ENCODE data around the gene CFAP61. TPM values are rescaled to one million over a fixed set of nuclear protein-coding genes. Genes with fewer than 3 reads are reported as not detected.

The CFAP61 gene
- total and polyA plus RNA-seq, 2 experiments from 2014 or later: 0.21 TPM; not detected in 1

- no peak overlapping the region for H2AFZ ChIP-seq
- Mint-ChIP-seq H3K4me3 (no peak overlapping the region), H3K4me1 (no peaks in the 10 kb centered on the region), H3K9me3 (peaks cover 10% of the 10 kb centered on the region; the same call in 1 of the 3 replicates), H3K27me3 (ENCODE audit: insufficient read depth, low read depth, poor library complexity) (no peaks in the 10 kb centered on the region), H3K27ac (no peak overlapping the region), H3K36me3 (ENCODE audit: low read depth) (no peaks in the 10 kb centered on the region; the same call in 2 of the 3 replicates)
- H3K4me1 ChIP-seq (ENCODE audit: insufficient read depth): no peaks in the 10 kb centered on the region
- H3K27me3 ChIP-seq (ENCODE audit: insufficient read depth): no peaks in the 10 kb centered on the region
- no peak overlapping the region for H3K4me3 ChIP-seq
- H3K27ac ChIP-seq (ENCODE audit: low read depth): no peak overlapping the region
- H3K4me2 ChIP-seq: no peak overlapping the region
- H4K20me1 ChIP-seq (replicated peaks; ENCODE audit: insufficient read depth): no peaks in the 10 kb centered on the region
- no peaks in the 10 kb centered on the region for H3K9me2 ChIP-seq (ENCODE audit: insufficient read depth)
- TF ChIP-seq CTCF (conservative IDR thresholded peaks at IDR 0.05; ENCODE audit: low read depth in 2 of 2) (no peak), STAT1 (IDR thresholded peaks at IDR 0.05; ENCODE audit: unreplicated experiment) (no peak), EZH2phosphoT487 (IDR thresholded peaks at IDR 0.05; ENCODE audit: unreplicated experiment) (no peak), ETS1 (IDR thresholded peaks at IDR 0.05) (no peak), EZH2 (IDR thresholded peaks at IDR 0.05; ENCODE audit: low read depth, unreplicated experiment) (no peak), ZNF114 (CRISPR knock-in tag; IDR thresholded peaks at IDR 0.05) (no peak), ZNF331 (CRISPR knock-in tag; IDR thresholded peaks at IDR 0.05; ENCODE audit: low read depth) (no peak), ZNF462 (CRISPR knock-in tag; IDR thresholded peaks at IDR 0.05) (no peak), NANOG (IDR thresholded peaks at IDR 0.05; ENCODE audit: borderline replicate concordance) (no peak), JUNB (IDR thresholded peaks at IDR 0.05; ENCODE audit: unreplicated experiment) (no peak), POLR2AphosphoS5 (IDR thresholded peaks at IDR 0.05; ENCODE audit: low read depth) (no peak), REST (IDR thresholded peaks at IDR 0.05; ENCODE audit: unreplicated experiment) (no peak), CREB1 (CRISPR knock-in tag; IDR thresholded peaks at IDR 0.05; ENCODE audit: low read depth) (no peak)
- H3F3A ChIP-seq (replicated peaks; ENCODE audit: low read depth): no peaks in the 10 kb centered on the region
- no peaks in the 10 kb centered on the region for H3K36me3 ChIP-seq (ENCODE audit: insufficient read depth)
- DNase-seq (ENCODE audit: low spot score) (no peak), ATAC-seq (no peak)
- H3K79me2 ChIP-seq (replicated peaks; ENCODE audit: insufficient read depth): no peaks in the 10 kb centered on the region
Measured at GRCh38 chr20:20334489-20334888, 282.2 kb downstream of the CFAP61 start.

All from GM23338 (cell line).